Stimulated activated naive CD8-positive, alpha-beta T cell treated with anti-CD3 and anti-CD28 coated beads, Interleukin-15, amount 100 ng/mL, for 72 hours (primary cell): ENCODE data around the gene RAB3A.

ENCODE experiments used
- ATAC-seq: fragments of 150-1000 bp; cut with Tn5 transposase; 2 replicates; pipeline ENCODE4 v1.10.0; 2021; ENCODE audit warnings: mild to moderate bottlenecking, moderate library complexity
- DNase-seq, 2 donors: peaks; one replicate each; pipeline ENCODE4 v3.0.0; 2021 to 2022
- H3K27ac Mint-ChIP-seq, 2 donors: one replicate each; pipeline ENCODE4 v1.8.0; 2022; ENCODE audit warnings: mild to moderate bottlenecking in 2 of 2, mixed read lengths in 2 of 2, moderate library complexity in 2 of 2
- H3K27me3 Mint-ChIP-seq: one replicate; pipeline ENCODE4 v1.8.0; 2022; ENCODE audit warnings: mixed read lengths
- H3K4me1 Mint-ChIP-seq: one replicate; pipeline ENCODE4 v1.8.0; 2022; ENCODE audit warnings: mild to moderate bottlenecking, mixed read lengths
- H3K4me3 Mint-ChIP-seq, 2 donors: one replicate each; pipeline ENCODE4 v1.8.0; 2022; ENCODE audit warnings: mild to moderate bottlenecking in 2 of 2, mixed read lengths in 2 of 2, moderate library complexity in 1 of 2
- H3K9me3 Mint-ChIP-seq, 2 donors: one replicate each; pipeline ENCODE4 v1.8.0; 2022; ENCODE audit warnings: mixed read lengths in 2 of 2

RAB3A gene

GRCh38 chr19:18203863-18204393 is at the start of gene RAB3A:
RAB3A (minus strand) TSS chr19:18204042; CDS start chr19:18202740, 1,302 bp downstream.
- peak within 1 kb of the TSS; percentile 86 to 90 for H3K27ac Mint-ChIP-seq
- H3K27me3 Mint-ChIP-seq, result peaks cover 24% of the 10 kb centered on the region
- peaks cover 44% of the 10 kb centered on the region for H3K4me1 Mint-ChIP-seq
- ATAC-seq, result peak; percentile 94
- H3K9me3 Mint-ChIP-seq, result no peaks in the 10 kb centered on the region
- H3K4me3 Mint-ChIP-seq, result peak within 1 kb of the TSS; percentile 95 to 96
- DNase-seq, result peak; percentile 98 to 99

- Mint-ChIP-seq H3K4me1 (peaks cover 11% of the 10 kb centered on the region), H3K27me3 (peaks cover 53% of the 10 kb centered on the region), H3K9me3 (no peaks in the 10 kb centered on the region), H3K4me3 (no peak overlapping the region), H3K27ac (no peak overlapping the region)
- DNase-seq, result no peak
- no peak for ATAC-seq
These were observed 49.3 kb upstream of the RAB3A start for GRCh38 chr19:18253130-18253529.

DNA sequence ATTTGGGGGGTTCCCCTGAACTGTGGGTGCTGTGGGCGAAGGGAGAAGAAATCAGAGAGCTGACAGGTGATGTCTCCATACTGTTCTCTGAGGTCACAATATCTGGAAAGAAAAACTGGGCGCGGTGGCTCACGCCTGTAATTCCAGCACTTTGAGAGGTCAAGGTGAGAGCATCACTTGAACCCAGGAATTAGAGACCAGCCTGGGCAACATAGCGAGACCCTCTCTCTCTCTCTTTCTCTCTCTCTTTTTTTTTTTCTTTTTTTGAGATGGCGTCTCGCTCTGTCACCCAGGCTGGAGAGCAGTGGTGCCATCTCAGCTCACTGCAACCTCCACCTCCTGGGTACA is 48.5 kb upstream of the RAB3A start:
- ATAC-seq (no peak), DNase-seq (no peak)
- H3K4me3 Mint-ChIP-seq, result no peak overlapping the region
- H3K27ac Mint-ChIP-seq, result no peak overlapping the region
- peaks cover 11% of the 10 kb centered on the region for H3K4me1 Mint-ChIP-seq
- H3K9me3 Mint-ChIP-seq, result no peaks in the 10 kb centered on the region
- H3K27me3 Mint-ChIP-seq, result peaks cover 53% of the 10 kb centered on the region

DNA sequence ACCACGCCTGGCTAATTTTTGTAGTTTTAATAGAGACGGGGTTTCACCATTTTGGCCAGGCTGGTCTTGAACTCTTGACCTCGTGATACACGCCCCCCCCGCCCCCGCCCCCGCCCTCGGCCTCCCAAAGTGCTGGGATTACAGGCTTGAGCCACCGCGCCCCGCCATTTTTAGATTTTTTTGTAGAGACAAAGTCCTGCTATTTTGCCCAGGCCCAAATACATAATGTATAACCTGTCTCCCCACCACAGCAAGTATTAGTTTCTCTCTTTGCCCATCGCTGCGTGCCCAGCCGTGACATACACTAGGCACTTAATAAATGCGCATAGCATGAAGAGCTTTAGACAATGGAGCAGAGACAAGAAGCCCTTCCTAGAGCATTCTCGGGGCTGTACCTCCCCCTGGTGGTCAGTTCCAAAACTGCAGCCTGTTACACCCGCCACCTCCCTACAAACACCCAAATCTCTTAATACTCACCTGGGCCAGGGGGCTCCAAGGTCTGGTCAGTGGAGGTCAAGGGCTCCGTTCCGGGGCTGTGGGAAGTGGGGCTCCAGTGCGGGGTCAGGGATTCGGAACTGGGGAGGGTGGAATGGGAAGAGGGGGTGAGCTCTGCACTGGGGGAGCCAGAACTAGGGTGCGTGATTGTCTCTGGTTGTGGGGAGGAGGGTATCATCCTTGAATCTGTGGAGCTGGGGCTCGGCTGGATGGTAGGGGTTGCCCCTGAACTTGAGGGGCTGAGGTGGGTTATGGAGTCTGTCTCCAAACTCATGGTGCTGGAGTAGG is 47.9 kb upstream of the RAB3A start:
- H3K27ac Mint-ChIP-seq, result no peak overlapping the region
- ATAC-seq (peak; percentile 89), DNase-seq (peak; percentile 77 to 80)
- H3K4me3 Mint-ChIP-seq, result no peak overlapping the region
- H3K4me1 Mint-ChIP-seq, result peaks cover 11% of the 10 kb centered on the region
- H3K27me3 Mint-ChIP-seq, result peaks cover 53% of the 10 kb centered on the region
- no peaks in the 10 kb centered on the region for H3K9me3 Mint-ChIP-seq

GRCh38 chr19:18249834-18250233 is 46.0 kb upstream of the RAB3A start:
- DNase-seq (no peak), ATAC-seq (no peak)
- Mint-ChIP-seq H3K27ac (no peak overlapping the region), H3K27me3 (peaks cover 43% of the 10 kb centered on the region), H3K9me3 (no peaks in the 10 kb centered on the region), H3K4me1 (peaks cover 6% of the 10 kb centered on the region), H3K4me3 (no peak overlapping the region)

DNA sequence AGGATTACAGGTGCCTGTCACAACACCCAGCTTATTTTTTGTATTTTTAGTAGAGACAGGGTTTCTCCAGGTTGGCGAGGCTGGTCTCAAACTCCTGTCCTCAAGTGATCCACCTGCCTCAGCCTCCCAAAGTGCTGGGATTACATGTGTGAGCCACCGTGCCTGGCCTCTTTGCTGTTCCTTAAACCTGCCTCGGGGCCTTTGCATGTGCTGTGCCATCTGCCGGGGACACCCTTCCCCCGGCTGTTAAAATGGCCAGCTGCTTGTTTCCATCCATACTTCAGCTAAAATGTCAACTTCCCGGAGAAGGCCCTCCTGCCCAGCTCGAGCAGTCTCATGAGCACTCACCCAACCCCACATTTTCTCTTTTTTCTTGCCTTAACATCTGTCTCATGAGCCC is 41.5 kb upstream of the RAB3A start:
- Mint-ChIP-seq H3K27ac (peak overlapping the region in 1 of 2 donors; percentile 6), H3K9me3 (no peaks in the 10 kb centered on the region), H3K4me3 (no peak overlapping the region), H3K27me3 (peaks cover 4% of the 10 kb centered on the region), H3K4me1 (no peaks in the 10 kb centered on the region)
- ATAC-seq (no peak), DNase-seq (no peak)

DNA sequence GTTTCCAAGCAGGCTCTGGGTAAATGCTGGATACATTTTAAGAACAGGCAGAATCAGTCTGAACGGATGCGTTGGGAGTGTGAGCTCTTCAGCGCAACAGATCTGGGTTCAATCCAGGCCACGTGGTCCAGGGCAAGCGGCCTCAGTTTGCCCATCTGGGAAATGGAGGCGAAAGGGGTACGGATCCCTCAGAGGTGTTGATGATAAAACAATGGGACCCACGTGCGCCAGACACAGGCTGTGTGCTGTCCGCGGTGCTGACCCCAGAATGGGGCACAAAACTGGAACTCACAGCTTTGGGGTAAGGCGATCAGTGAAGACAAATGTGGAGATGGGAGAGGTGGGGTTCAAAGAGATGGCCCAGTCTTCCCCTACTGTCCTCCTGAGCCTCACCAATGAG is 35.5 kb upstream of the RAB3A start:
- H3K27ac Mint-ChIP-seq, result no peak overlapping the region
- no peak overlapping the region for H3K4me3 Mint-ChIP-seq
- DNase-seq (no peak), ATAC-seq (no peak)
- peaks cover 38% of the 10 kb centered on the region for H3K27me3 Mint-ChIP-seq
- H3K9me3 Mint-ChIP-seq, result no peaks in the 10 kb centered on the region
- no peaks in the 10 kb centered on the region for H3K4me1 Mint-ChIP-seq

DNA sequence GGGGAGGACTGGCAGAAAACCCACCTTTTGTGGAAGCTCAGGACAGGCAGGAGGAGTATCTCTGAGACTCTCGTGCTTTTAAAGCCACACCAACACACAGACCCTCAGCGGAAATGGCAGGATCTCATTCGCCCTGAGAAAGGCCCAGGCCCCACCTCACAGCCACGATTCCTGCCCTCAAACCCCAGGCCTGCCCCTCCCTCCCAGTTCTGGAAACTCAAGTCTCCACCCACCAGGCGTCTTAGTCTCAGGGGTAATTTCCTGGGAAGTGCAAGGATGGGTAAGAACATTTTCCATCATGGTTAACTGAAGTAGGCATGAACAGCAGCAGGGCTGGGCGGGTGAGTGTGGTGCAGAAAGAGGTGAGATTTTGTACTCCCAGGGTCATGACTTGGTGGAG is 30.4 kb upstream of the RAB3A start:
- Mint-ChIP-seq H3K4me3 (no peak overlapping the region), H3K27me3 (peaks cover 82% of the 10 kb centered on the region), H3K27ac (no peak overlapping the region), H3K4me1 (peaks cover 31% of the 10 kb centered on the region), H3K9me3 (peaks cover 6 to 8% of the 10 kb centered on the region in 2 donors)
- no peak for DNase-seq
- no peak for ATAC-seq

DNA sequence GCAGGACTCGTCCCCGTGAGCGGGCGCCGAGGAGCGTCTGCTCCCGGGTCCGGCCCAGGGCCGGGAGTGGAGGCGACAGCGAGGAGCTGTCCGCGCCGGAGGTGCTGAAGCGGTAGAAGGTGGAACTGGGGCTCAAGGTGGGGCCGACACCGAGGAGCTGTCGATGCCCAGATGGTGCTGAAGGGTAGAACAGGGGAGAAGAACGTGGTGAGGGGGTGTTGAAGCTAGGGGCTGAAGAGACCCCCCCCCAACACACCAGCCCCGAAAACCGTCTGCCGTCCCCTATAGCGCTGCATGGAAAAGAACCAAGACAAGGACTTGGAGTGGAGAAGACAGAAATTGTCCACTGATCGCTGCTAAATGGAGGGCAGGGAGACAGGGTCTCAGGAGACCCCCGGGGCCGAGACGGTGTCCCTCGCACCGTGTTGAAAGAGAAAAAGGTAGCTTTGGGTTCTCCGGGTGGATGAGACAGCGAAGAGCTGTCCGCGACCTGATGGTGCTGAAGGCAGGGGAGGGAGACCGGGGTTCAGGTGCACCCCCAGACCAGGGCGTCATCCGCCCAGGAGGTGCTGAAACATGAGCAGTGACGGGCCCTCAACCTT is 29.5 kb upstream of the RAB3A start:
- DNase-seq (peak; percentile 43), ATAC-seq (no peak)
- no peak overlapping the region for H3K27ac Mint-ChIP-seq
- no peak overlapping the region for H3K4me3 Mint-ChIP-seq
- peaks cover 31% of the 10 kb centered on the region for H3K4me1 Mint-ChIP-seq
- H3K27me3 Mint-ChIP-seq, result peaks cover 79% of the 10 kb centered on the region
- H3K9me3 Mint-ChIP-seq, result peaks cover 6 to 8% of the 10 kb centered on the region in 2 donors

GRCh38 chr19:18232540-18233223 is 28.8 kb upstream of the RAB3A start:
- no peak for DNase-seq
- peak; percentile 40 for ATAC-seq
- H3K9me3 Mint-ChIP-seq, result peaks cover 6 to 8% of the 10 kb centered on the region in 2 donors
- H3K4me1 Mint-ChIP-seq, result peaks cover 31% of the 10 kb centered on the region
- peaks cover 85% of the 10 kb centered on the region for H3K27me3 Mint-ChIP-seq
- peak overlapping the region in 1 of 2 donors; percentile 41 for H3K4me3 Mint-ChIP-seq
- H3K27ac Mint-ChIP-seq, result no peak overlapping the region

GRCh38 chr19:18231775-18232174 is 27.9 kb upstream of the RAB3A start:
- no peak overlapping the region for H3K4me3 Mint-ChIP-seq
- H3K27me3 Mint-ChIP-seq, result peaks cover 89% of the 10 kb centered on the region
- DNase-seq, result no peak
- peaks cover 40% of the 10 kb centered on the region for H3K4me1 Mint-ChIP-seq
- H3K27ac Mint-ChIP-seq, result no peak overlapping the region
- H3K9me3 Mint-ChIP-seq, result peaks cover 6 to 8% of the 10 kb centered on the region in 2 donors
- no peak for ATAC-seq

GRCh38 chr19:18230941-18231734 is 27.3 kb upstream of the RAB3A start:
- ATAC-seq, result no peak
- Mint-ChIP-seq H3K27me3 (peaks cover 89% of the 10 kb centered on the region), H3K4me3 (no peak overlapping the region), H3K9me3 (peaks cover 6 to 8% of the 10 kb centered on the region in 2 donors), H3K27ac (no peak overlapping the region), H3K4me1 (peaks cover 44% of the 10 kb centered on the region)
- DNase-seq, result no peak

DNA sequence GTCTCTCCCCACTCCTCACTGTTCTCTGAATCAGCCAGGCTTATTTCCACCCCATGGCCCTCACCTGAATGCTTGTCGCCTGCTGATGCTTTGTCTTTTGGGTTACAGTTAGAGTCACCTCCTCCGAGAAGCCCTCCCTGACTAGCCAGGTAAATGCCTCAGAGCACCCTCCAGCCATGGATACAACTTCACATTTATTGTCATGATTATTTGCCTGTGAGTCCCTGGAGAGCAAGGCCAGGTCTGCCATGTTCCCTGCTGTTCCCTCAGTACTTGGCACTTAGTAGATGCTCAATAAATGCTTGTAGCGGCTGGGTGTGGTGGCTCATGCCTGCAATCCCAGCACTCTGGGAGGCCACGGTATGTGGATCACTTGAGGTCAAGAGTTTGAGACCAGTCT is 26.1 kb upstream of the RAB3A start:
- ATAC-seq (no peak), DNase-seq (no peak)
- Mint-ChIP-seq H3K4me1 (peaks cover 56% of the 10 kb centered on the region), H3K27me3 (peaks cover 89% of the 10 kb centered on the region), H3K4me3 (no peak overlapping the region), H3K27ac (no peak overlapping the region), H3K9me3 (peaks cover 6 to 8% of the 10 kb centered on the region in 2 donors)

DNA sequence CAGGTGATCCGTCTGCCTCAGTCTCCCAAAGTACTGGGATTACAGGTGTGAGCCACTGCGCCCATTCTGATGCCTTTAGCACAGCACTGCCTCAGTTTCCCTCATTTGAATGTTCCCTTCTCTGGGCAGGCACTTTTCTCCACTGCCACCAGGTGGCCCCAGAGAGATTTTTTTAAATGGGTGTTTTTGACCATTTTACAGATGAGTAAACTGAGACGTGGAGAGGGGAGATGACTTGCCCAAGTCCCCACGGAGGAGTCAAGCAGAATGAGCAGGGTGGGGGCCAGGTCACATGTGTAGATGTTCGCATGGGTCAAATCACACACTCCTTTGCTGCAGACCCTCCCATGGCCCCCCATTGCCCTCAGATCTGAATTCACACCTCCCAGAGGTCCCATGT is 25.6 kb upstream of the RAB3A start:
- Mint-ChIP-seq H3K27ac (no peak overlapping the region), H3K4me3 (no peak overlapping the region), H3K27me3 (peaks cover 89% of the 10 kb centered on the region), H3K4me1 (peaks cover 60% of the 10 kb centered on the region), H3K9me3 (peaks cover 6 to 8% of the 10 kb centered on the region in 2 donors)
- ATAC-seq (no peak), DNase-seq (no peak)

DNA sequence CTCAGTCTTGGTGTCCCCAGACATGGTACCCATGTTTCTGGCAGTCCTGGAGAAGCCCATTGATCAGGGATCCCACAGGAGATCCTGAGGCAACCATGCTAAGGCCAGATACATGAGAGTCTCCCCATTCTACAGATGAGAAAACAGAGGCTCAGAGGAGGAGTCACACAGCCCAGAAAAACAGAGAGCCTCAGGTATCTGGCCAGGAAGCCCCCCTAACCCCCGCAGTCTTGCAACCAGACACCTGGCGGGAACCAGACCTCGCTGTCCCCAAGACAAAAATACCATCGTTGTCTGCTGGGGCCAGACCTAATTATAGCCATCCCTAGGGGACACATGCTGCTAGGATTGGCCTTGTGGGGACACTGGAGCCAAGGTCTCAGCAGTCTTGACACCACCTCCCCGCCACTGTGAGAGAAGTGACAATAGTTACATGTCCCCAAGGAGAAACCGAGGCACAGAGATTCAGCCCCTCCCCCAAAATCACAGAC is 24.0 kb upstream of the RAB3A start:
- Mint-ChIP-seq H3K4me1 (peaks cover 60% of the 10 kb centered on the region), H3K27ac (no peak overlapping the region), H3K9me3 (no peaks in the 10 kb centered on the region), H3K4me3 (no peak overlapping the region), H3K27me3 (peaks cover 89% of the 10 kb centered on the region)
- ATAC-seq (no peak), DNase-seq (no peak)
